T47D (cell line): Measurements from ENCODE around the gene BOC.

Experiments used
- DNase-seq, 2 experiments: peaks; one replicate each; pipeline versions ENCODE4 v3.0.0 to v3.0.0-alpha.2; 2011 to 2012; ENCODE audit warnings: low read depth in 1 of 2, low spot score in 1 of 2
- JUND ChIP-seq: IDR thresholded peaks from 2 replicates; pipeline ENCODE4 v1.6.1; 2012; ENCODE audit warnings: low read depth
- in situ Hi-C: cut with HindIII; loops from 2 replicates; pipeline ENCODE4 v1.10.0; 2016; ENCODE audit warnings: low sequenced_read_pairs, low pct_unique_long_range_greater_than_20kb

Gene BOC

DNA sequence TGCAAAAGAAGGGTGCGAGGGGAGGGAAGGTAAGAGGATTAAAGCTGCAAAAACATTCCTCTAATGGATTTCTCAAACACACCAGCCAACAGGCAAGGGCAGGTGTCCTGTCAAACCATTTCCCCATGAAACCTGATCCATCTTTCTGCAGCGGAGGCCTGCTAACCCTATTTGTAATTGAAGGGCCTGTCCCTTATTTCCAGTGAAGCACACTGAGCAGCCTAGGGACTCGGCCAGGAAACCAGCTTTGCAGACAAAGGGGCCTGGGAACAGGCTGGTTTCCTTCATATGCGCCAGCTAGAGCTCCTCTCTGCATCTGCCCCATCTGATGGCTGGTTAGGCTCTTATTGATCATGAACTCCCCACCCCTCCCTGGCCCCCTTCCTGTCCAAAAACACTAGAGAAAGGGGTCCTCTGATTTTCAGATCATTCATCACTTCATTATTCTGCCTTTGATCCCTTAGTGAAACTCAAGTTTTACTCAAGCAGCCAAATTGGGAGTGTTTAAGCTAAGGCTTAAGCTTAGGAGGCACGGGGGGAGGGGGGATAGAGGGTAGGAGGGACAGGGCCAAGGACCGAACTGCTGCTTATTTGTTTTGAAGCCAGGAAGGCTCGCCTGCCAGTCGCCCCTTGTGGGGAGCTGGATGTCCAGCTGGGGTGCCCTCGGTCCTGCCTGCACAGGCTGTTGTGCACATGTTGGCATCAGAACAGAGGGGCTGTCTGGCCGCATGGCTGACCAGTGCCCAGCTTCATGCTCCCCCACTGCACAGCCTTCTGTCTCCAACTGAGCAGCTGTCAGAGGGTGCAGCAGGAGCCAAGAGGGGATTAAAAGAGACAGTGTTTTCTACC, 53.1 kb downstream of the BOC start:
- DNase-seq: no peak
- in situ Hi-C loops: no loop called here
- TF ChIP-seq JUND: no peak

- in situ Hi-C loops: no loop called here
- no peak for DNase-seq
- TF ChIP-seq JUND: no peak
Measured at GRCh38 chr3:113265231-113265630, 53.9 kb downstream of the BOC start.

DNA sequence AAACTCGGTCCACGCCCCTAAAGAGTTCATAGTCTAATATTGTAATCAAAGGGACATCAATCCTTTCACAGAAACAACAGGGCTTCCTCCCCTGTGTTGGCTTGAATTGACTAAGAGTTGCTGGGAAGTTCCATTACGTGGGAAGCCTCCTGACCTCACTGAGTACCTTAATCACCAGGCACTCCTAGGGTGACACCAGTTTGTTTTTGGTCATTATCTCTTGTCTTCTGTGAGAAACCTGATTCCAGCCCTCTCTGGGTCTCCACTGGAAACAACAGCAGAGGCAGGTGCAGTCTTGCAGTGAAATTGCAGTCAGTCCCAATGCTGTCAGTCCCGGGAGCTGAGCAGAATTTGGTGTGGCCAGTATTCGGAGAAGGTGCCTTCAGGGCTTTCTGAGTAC, 55.4 kb downstream of the BOC start:
- in situ Hi-C loops: no loop called here
- TF ChIP-seq JUND: no peak
- no peak for DNase-seq

- in situ Hi-C loops: no loop called here
- TF ChIP-seq JUND: no peak
Measured at GRCh38 chr3:113268311-113268710, 57.0 kb downstream of the BOC start.

DNA sequence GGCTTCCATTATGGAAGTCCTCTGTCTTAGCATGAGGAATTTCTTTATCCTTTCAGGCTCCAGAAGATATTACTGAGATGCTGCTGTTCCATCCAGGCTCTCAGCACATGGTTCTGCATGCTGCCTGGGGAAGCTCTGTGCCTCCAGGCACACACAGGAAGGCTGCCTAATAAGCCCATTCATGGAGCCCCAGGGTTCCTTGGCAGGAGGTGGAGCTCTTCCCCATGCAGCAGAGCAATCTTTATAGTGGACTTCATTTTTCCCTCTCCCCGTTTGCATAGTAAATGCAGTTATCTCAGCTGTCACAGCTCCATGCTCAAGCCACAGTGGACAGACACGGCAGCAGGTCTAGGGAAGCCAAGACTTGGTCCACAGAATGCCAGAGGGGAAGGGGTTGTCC, 57.6 kb downstream of the BOC start:
- no peak for DNase-seq
- in situ Hi-C loops: no loop called here
- no peak for TF ChIP-seq JUND

More at GRCh38 chr3:113268311-113268710, 57.0 kb downstream of the BOC start:
- no peak for DNase-seq

DNA sequence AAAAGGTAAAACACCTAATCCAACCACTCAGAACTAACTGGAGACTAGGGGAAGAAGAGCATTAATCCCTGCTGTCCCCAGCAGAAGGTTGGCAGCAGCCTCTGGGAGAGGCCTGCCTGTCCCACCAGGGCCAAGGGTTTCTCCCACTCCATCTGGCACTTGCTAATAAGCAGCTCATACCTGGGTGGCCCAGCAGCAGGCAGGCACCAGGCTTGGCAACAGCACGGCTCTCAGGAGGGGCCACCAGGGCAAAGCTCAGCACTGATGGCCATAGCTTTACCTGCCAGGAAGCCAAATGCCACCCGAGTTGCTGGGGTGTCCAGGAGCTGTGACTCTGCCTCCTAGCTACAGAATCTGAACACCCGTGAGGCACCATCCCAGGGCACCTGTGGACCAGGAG, 58.3 kb downstream of the BOC start:
- no peak for TF ChIP-seq JUND

GRCh38 chr3:113270068-113270467, 58.7 kb downstream of the BOC start:
- DNase-seq: no peak
- in situ Hi-C loops: no loop called here
- TF ChIP-seq JUND: no peak

More for the DNA sequence above, 58.3 kb downstream of the BOC start:
- DNase-seq: no peak
- in situ Hi-C loops: no loop called here

DNA sequence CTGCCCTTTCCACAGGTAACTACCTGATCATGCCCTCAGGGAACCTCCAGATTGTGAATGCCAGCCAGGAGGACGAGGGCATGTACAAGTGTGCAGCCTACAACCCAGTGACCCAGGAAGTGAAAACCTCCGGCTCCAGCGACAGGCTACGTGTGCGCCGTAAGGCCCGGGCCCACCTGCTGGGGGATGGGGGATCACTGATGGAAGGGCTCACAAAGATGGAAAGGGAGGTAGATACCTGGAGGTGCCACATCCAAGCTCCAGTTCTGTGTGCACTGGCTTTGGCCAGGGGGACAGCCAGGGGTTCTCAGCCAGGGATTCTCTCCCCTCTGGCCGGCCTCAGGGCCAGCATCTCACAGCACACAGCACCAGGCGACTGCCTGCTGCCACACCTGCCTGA, 59.4 kb downstream of the BOC start:
- TF ChIP-seq JUND: no peak
- DNase-seq: no peak

DNA sequence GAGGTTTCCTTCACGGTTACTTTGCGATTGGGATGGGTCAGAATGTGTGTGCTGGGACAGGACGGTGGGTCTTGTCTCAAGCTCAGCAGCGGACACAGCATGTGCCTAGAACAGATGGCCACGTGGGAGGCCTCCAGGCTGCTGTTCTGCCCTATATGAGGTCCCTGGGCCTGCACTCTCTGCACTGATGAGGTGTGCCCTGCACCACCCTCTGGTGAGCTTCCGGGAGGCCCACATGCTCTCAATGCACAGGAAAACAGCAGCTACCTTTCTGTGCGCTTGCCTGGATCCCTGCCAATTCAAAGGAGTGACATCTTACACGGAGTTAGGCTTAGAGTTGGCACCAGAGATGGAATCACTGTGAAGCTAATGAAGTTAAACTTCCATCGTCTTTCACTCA, 59.8 kb downstream of the BOC start:
- no peak for DNase-seq
- no peak for TF ChIP-seq JUND
- in situ Hi-C loops: no loop called here

More for the DNA sequence above, 59.4 kb downstream of the BOC start:
- in situ Hi-C loops: no loop called here

GRCh38 chr3:113271594-113272384, 60.4 kb downstream of the BOC start:
- TF ChIP-seq JUND: no peak
- in situ Hi-C loops: no loop called here
- no peak for DNase-seq

GRCh38 chr3:113272385-113272779, 61.0 kb downstream of the BOC start:
- in situ Hi-C loops: no loop called here

DNA sequence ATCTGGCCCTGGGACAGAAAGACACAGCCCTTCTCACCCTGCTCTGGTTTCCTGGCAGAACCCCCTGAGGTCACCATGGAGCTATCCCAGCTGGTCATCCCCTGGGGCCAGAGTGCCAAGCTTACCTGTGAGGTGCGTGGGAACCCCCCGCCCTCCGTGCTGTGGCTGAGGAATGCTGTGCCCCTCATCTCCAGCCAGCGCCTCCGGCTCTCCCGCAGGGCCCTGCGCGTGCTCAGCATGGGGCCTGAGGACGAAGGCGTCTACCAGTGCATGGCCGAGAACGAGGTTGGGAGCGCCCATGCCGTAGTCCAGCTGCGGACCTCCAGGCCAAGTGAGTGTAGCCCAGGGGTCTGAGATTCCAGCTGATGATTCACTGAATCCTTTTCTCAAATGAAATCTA, 61.7 kb downstream of the BOC start:
- no peak for DNase-seq
- no peak for TF ChIP-seq JUND
- in situ Hi-C loops: no loop called here

More at GRCh38 chr3:113272385-113272779, 61.0 kb downstream of the BOC start:
- TF ChIP-seq JUND: no peak
- DNase-seq: no peak
